Measurements from ENCODE around the gene KLHL18. TPM values are rescaled to one million over a fixed set of nuclear protein-coding genes. Genes with fewer than 3 reads are reported as not detected.
"Not testable (repeated sequence)": the region's sequence is repeated elsewhere in the genome, so short reads cannot be mapped to it uniquely, and the experiment has no call there.

The KLHL18 gene
- polyA plus RNA-seq, 1 experiment = 17.4 TPM

- CTCF ChIA-PET = no interaction called here
- H3K4me3 ChIP-seq (ENCODE audit: low read depth, low read length) = no peak overlapping the region
- H3K9me3 ChIP-seq (ENCODE audit: control insufficient read depth, insufficient read depth, low read length) = peaks cover 39% of the 10 kb centered on the region
- no peaks in the 10 kb centered on the region for H3K27me3 ChIP-seq (ENCODE audit: control insufficient read depth, insufficient read depth, low read length)
- TF ChIP-seq, protein P1, sequence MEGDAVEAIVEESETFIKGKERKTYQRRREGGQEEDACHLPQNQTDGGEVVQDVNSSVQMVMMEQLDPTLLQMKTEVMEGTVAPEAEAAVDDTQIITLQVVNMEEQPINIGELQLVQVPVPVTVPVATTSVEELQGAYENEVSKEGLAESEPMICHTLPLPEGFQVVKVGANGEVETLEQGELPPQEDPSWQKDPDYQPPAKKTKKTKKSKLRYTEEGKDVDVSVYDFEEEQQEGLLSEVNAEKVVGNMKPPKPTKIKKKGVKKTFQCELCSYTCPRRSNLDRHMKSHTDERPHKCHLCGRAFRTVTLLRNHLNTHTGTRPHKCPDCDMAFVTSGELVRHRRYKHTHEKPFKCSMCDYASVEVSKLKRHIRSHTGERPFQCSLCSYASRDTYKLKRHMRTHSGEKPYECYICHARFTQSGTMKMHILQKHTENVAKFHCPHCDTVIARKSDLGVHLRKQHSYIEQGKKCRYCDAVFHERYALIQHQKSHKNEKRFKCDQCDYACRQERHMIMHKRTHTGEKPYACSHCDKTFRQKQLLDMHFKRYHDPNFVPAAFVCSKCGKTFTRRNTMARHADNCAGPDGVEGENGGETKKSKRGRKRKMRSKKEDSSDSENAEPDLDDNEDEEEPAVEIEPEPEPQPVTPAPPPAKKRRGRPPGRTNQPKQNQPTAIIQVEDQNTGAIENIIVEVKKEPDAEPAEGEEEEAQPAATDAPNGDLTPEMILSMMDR (IDR thresholded peaks at IDR 0.05; ENCODE audit: low read depth, low read length) = no peak
- no peak overlapping the region for H3K27ac ChIP-seq (ENCODE audit: low read depth, low read length)
- no peak for DNase-seq (ENCODE audit: low read depth, low spot score)
- POLR2A ChIA-PET = no interaction called here
These were observed 76.6 kb downstream of the KLHL18 start for GRCh38 chr3:47359323-47359722.

DNA sequence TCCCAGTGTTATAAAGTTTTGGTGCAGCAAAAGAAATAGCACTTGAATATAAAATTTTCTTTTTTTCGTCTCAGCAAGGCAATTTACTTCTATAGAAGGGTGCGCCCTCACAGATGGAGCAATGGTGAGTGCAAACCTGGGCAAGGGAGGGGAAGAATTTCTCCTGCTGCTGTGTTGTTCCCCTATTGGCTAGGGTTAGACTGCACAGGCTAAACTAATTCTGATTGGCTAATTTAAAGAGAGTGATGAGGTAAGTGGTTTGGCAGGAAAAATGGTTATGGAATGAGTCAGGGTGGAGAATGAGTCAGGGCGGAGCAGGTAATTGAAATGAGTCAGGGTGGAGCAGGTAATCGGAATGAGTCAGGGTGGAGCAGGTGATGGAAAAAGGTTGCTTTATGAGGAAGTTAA, 77.4 kb downstream of the KLHL18 start:
- H3K27ac ChIP-seq (ENCODE audit: low read depth, low read length); POLR2A ChIA-PET; H3K4me3 ChIP-seq (ENCODE audit: low read depth, low read length); H3K27me3 ChIP-seq (ENCODE audit: control insufficient read depth, insufficient read depth, low read length); DNase-seq (ENCODE audit: low read depth, low spot score): not testable (repeated sequence)
- peaks cover 39% of the 10 kb centered on the region for H3K9me3 ChIP-seq (ENCODE audit: control insufficient read depth, insufficient read depth, low read length)
- CTCF ChIA-PET = interaction anchor here (0.8 kb wide), 1 partner anchor 10 kb away, joined by 4 read pairs; no protein-coding TSS in a partner anchor

DNA sequence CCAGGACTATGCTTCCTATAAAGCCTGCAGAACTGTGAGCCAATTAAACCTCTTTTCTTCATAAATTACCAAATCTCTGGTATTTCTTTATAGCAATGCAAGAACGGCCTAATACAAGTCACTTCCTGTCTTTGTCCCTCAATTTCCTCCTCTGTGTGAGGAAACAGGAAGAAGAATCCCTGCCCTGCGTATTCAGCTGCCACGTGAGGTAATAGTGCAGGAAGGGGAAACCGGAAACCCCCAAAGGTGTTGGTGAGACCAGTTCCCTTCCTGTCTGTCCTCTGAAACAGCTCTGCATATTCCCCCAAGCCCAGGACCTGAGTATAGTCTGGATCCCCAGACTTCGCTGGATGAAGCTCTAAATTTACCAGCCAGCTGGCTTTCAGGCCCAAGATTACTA, 80.0 kb downstream of the KLHL18 start:
- no peak for DNase-seq (ENCODE audit: low read depth, low spot score)
- Histone ChIP-seq H3K27me3 (ENCODE audit: control insufficient read depth, insufficient read depth, low read length) (no peaks in the 10 kb centered on the region), H3K4me3 (ENCODE audit: low read depth, low read length) (no peak overlapping the region), H3K9me3 (ENCODE audit: control insufficient read depth, insufficient read depth, low read length) (peaks cover 25% of the 10 kb centered on the region), H3K27ac (ENCODE audit: low read depth, low read length) (no peak overlapping the region)
- POLR2A ChIA-PET = no interaction called here
- TF ChIP-seq, protein P1 (IDR thresholded peaks at IDR 0.05; ENCODE audit: low read depth, low read length) = no peak
- CTCF ChIA-PET = no interaction called here

- Histone ChIP-seq H3K27ac (ENCODE audit: low read depth, low read length) (no peak overlapping the region), H3K4me3 (ENCODE audit: low read depth, low read length) (no peak overlapping the region), H3K27me3 (ENCODE audit: control insufficient read depth, insufficient read depth, low read length) (peaks cover 5% of the 10 kb centered on the region), H3K9me3 (ENCODE audit: control insufficient read depth, insufficient read depth, low read length) (peaks cover under 1% of the 10 kb centered on the region; the same call in 1 of the 2 replicates)
- DNase-seq (ENCODE audit: low read depth, low spot score) = peak; percentile 13
- TF ChIP-seq, protein P1 (IDR thresholded peaks at IDR 0.05; ENCODE audit: low read depth, low read length) = no peak
- ChIA-PET POLR2A (no interaction called here), CTCF (no interaction called here)
These were observed 82.7 kb downstream of the KLHL18 start for GRCh38 chr3:47365213-47366153.

DNA sequence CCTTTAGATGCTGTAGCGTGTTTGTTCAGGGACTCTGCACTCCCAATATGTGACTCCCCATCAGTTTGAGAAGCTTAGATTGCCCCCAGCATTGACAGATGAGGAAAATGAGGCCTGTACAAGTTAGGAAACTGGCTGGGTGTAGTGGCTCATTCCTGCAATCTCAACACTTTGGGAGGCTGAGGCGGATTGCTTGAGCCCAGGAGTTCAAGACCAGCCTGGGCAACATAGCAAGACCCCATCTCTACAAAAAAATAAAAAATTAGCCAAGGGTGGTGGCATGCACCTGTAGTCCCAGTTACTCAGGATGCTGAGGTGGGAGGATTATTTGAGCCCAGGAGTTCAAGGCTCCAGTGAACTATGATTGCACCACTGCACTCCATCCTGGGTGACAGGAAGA, 84.1 kb downstream of the KLHL18 start:
- TF ChIP-seq, protein P1 (IDR thresholded peaks at IDR 0.05; ENCODE audit: low read depth, low read length) = no peak
- ChIA-PET POLR2A (no interaction called here), CTCF (no interaction called here)
- Histone ChIP-seq H3K4me3 (ENCODE audit: low read depth, low read length) (no peak overlapping the region), H3K27me3 (ENCODE audit: control insufficient read depth, insufficient read depth, low read length) (peaks cover 5% of the 10 kb centered on the region), H3K27ac (ENCODE audit: low read depth, low read length) (no peak overlapping the region), H3K9me3 (ENCODE audit: control insufficient read depth, insufficient read depth, low read length) (no peaks in the 10 kb centered on the region)
- no peak for DNase-seq (ENCODE audit: low read depth, low spot score)

Measured in AG04450 (cell line).